ENCODE measurements around the gene SLC37A4.

Gene SLC37A4

DNA sequence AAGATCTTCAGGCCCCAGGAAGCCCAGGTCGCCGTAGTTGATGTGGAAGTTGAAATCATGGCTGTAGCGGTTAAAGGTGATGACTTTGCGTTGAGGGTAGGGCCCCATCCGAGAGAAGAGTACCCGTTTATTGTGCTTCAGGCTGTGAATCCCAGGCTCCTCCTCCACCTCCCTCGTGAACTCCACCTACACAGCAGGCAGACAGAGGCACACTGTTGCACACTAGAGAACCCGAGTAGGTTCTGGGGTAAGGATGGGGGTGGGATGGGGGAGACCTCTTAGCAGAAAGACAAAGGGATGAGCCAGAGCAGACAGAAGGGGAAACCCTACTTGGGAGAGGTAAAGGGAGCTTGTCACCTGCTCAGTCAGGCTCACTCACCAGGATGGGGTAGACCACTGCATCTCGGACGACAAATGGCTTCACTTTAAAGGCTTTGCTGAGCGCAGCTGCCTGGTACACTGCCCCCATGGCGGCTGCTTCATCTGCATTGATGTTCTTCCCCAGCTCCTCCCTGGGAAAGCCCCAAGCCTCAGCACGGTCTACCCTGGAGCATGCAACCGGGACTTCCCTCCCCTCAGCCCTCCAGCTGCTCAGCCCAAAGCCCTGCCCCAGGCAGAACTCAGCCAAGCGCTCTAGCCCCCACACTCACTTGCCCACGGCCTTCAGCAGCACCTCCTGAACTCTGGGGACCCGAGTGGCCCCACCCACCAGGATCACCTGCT, 20.9 kb upstream of the SLC37A4 start:
- no peak for DNase-seq (ENCODE audit: extremely low read depth, low read depth)
- TF ChIP-seq, protein P1, sequence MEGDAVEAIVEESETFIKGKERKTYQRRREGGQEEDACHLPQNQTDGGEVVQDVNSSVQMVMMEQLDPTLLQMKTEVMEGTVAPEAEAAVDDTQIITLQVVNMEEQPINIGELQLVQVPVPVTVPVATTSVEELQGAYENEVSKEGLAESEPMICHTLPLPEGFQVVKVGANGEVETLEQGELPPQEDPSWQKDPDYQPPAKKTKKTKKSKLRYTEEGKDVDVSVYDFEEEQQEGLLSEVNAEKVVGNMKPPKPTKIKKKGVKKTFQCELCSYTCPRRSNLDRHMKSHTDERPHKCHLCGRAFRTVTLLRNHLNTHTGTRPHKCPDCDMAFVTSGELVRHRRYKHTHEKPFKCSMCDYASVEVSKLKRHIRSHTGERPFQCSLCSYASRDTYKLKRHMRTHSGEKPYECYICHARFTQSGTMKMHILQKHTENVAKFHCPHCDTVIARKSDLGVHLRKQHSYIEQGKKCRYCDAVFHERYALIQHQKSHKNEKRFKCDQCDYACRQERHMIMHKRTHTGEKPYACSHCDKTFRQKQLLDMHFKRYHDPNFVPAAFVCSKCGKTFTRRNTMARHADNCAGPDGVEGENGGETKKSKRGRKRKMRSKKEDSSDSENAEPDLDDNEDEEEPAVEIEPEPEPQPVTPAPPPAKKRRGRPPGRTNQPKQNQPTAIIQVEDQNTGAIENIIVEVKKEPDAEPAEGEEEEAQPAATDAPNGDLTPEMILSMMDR (IDR thresholded peaks at IDR 0.05; ENCODE audit: low read depth, low read length), result no peak

DNA sequence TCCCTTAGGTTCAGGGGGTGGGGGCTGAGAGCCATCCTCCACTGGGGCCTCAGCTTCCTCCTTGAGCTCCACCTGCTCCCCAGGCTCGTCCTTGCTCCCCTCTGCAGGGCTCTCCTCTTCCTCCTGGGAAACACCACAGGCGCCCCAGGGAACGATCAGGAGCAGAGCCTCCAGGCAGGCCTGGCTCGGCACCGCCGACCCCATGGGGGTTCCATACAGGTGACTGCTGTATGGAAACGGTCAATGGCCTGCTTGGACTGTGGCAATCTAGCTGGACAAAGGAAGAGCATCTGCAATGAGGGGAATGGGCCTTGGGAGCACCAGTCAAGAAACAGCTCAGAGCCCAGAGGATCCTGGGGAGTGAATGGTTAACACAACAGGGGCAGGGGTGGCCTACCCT, 18.4 kb upstream of the SLC37A4 start:
- TF ChIP-seq, protein P1 (IDR thresholded peaks at IDR 0.05; ENCODE audit: low read depth, low read length), result no peak
- DNase-seq (ENCODE audit: extremely low read depth, low read depth), result no peak

DNA sequence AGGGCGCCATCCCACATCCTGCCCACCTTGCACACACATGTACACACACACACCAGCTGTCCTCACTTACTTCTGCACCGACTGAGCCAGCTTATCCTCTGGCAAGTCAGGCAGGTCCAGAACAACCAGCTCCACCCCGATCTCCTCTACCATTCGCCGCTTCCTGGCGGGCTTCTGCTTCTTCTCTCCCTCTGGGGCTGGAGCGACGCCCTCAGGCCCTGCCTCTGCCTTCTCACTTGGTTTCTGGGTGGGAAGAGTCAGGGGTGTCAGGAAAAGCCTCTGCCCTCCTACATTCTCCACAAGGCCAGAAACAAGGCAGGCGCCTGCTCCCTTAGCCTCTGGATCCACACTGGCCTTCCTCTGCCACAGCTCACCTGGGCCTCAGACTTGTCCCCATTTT, 18.0 kb upstream of the SLC37A4 start:
- TF ChIP-seq, protein P1 (IDR thresholded peaks at IDR 0.05; ENCODE audit: low read depth, low read length), result no peak
- no peak for DNase-seq (ENCODE audit: extremely low read depth, low read depth)

DNA sequence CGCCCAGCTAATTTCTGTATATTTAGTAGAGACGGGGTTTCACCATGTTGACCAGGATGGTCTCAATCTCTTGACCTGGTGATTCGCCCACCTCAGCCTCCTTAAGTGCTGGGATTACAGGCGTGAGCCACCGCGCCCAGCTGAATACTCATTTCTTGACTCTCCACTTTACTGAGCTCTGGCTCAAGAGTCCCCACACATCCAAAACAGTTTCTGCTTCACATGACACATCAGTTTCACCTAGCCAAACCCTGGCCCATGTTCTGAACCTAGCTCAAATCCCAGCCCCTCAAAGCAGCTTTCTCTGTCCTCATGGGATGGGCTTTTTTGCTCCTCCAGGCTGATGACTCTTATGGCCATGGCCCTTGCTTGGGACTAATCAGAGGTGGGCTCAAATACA, 16.5 kb upstream of the SLC37A4 start:
- no peak for DNase-seq (ENCODE audit: extremely low read depth, low read depth)
- TF ChIP-seq, protein P1 (IDR thresholded peaks at IDR 0.05; ENCODE audit: low read depth, low read length), result no peak

DNA sequence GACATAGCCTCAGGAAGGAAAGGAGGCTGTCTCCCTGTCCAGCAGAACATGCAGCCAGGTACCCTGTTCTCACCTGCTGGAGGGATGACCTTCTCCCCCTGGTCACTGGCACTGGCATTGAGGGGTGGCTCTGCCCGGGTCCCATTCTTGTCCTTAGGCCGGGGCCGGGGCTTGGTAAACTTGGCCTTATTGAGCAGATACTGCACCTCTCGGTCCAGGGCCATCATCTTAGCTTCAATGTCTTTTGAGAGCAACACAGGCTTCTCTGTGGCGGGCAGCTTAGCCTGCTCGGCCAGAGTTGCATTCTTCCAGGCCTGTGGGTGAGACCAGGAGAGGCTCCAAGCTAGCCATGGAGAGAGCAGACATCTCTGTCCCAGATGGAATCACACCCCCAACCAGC, 15.8 kb upstream of the SLC37A4 start:
- TF ChIP-seq, protein P1 (IDR thresholded peaks at IDR 0.05; ENCODE audit: low read depth, low read length), result no peak

DNA sequence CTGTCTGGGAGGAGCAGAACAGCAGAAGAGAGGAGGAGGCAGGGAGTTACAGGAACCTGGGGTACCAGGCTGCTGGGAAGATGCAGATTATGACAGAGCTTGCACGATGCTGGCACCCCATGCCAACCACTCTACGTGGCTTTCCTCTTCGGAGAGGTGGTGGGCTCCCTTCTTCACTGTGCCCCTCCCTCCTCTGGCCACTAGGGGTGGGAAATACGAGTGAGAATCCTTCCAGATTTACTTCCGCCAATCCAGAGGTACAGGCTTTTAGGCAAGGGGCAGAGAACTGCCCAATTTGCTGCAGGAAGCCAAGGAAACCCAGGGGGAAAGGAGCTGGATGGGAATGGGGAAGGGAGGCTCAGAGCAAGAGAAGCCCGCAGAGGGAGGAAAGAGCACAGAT, 14.0 kb upstream of the SLC37A4 start:
- DNase-seq (ENCODE audit: extremely low read depth, low read depth), result no peak
- TF ChIP-seq, protein P1 (IDR thresholded peaks at IDR 0.05; ENCODE audit: low read depth, low read length), result no peak; the same call in 1 of the 2 replicates

More for the DNA sequence above, 15.8 kb upstream of the SLC37A4 start:
- DNase-seq (ENCODE audit: extremely low read depth, low read depth), result no peak

DNA sequence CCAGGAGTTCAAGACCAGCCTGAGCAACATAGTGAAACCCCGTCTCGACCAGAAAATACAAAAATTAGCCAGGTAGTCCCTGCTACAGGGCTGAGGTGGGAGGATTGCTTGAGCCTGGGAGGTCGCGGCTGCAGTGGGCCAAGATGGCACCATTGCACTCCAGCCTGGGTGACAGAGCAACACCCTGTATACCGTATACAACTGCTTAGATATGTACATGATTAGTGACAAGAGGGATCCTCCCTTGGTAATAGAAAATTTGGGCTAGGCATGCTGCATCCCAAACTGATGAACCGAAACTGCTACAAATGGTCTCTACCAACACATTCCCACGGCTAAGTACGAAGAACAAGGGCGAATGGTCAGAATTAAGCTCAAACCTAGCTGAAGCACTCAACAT, 12.2 kb upstream of the SLC37A4 start:
- DNase-seq (ENCODE audit: extremely low read depth, low read depth), result no peak
- TF ChIP-seq, protein P1 (IDR thresholded peaks at IDR 0.05; ENCODE audit: low read depth, low read length), result no peak
